ENCODE results near the gene NEXN. TPM values are rescaled to one million over a fixed set of nuclear protein-coding genes. Genes with fewer than 3 reads are reported as not detected.
"Not testable (repeated sequence)": the region's sequence is repeated elsewhere in the genome, so short reads cannot be mapped to it uniquely, and the experiment has no call there.

NEXN gene
- total RNA-seq, 2 donors from 2014 or later: 0.90 to 4.5 TPM

DNA sequence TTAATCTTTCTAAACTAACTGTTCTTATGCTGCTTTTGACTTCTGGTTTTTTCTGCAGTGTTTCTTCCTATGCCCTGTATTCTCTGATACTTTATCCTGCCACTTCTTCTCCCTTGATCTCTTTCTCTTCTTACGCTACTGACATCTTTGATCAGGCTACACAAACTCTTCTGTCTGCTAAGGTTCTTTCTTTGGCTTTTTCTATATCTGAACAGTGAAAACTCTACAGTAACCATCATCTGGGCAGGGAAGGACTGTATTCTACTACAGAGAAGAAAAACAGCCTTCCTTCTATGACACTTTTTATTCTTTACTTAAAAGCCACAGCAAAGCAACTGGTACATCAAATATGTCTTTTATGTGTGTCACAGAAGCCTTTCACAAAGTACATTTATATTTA, 7.4 kb upstream of the NEXN start:
- Mint-ChIP-seq H3K27me3 (no peaks in the 10 kb centered on the region), H3K27ac (no peak overlapping the region), H3K4me3 (no peak overlapping the region), H3K36me3 (ENCODE audit: low read depth) (peaks cover 8% of the 10 kb centered on the region), H3K4me1 (no peaks in the 10 kb centered on the region)
- H3K9me3 ChIP-seq (ENCODE audit: control insufficient read depth, low read length, poor library complexity, severe bottlenecking): no peaks in the 10 kb centered on the region
- ATAC-seq (no peak), DNase-seq (no peak)

DNA sequence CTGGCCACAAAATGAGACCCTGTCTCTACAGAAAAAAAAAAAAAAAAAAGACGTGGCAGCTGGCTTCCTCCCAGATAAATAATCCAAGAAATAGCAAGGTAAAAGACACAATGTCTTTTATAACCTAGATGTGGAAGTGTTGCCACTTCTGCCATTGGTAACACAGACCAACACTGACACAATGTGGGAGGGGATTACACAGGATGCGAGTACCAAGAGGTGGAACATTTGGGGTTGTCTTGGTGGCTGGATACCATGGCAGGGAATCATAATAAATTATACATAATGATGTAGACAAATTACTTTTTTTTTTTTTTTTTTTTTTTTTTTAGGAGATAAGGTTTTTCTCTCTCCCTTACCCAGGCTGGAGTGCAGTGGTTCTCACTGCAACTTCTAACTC, 6.0 kb upstream of the NEXN start:
- peaks cover 10% of the 10 kb centered on the region for H3K36me3 Mint-ChIP-seq (ENCODE audit: low read depth)
- no peak for ATAC-seq
- no peaks in the 10 kb centered on the region for H3K27me3 Mint-ChIP-seq

DNA sequence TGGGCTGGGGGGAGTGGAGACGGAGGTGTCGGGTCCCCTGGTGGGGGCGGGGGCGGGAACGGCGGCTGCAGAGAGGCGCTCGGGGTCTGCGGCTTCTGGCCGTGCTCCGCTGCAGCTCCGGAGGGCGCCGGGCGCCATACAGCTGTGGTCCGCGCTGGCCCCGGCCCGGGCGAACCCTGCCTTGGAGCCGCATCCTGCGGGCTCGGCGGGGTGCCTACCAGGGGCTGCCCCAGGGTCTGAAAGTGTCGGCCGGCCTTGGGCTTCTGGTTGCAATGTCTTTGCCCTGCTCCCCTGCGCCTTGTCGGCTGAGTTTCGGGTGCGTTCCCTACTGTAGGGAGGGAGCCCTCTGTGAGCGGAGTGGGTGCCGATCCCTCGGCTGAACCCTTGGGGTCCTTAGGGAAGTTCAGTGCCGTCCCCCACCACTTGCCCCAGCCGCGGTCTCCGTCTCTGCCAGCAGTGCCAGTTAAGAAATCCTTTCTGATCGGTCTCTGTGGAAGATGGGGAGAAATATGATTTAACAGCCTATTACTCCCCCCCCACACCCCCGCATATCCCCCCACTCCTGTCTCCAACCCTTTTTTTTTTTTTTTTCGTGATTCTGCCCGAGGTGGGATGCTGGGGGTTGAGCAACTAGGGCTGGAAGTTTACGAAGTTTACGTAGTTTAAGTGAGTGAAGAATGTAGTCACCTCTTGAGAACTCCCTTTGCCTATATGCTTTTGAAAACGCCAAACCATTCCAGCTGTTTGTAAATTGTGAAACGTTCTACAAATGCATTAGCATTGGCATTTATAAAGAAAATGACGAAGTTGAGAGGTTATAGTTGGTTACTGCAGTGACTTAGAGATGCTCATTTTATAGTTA, 588 bp downstream of the NEXN start:
- Mint-ChIP-seq H3K4me1 (peaks cover 4% of the 10 kb centered on the region), H3K4me3 (peak overlapping the region; percentile 80), H3K27ac (no peak overlapping the region), H3K27me3 (peaks cover 13% of the 10 kb centered on the region), H3K36me3 (ENCODE audit: low read depth) (peaks cover 9% of the 10 kb centered on the region)
- H3K9me3 ChIP-seq (ENCODE audit: control insufficient read depth, low read length, poor library complexity, severe bottlenecking): no peaks in the 10 kb centered on the region
- DNase-seq (peak in 1 of 3 donors; percentile 11), ATAC-seq (peak; percentile 46)

More for the DNA sequence above, 6.0 kb upstream of the NEXN start:
- no peak for DNase-seq
- no peaks in the 10 kb centered on the region for H3K9me3 ChIP-seq (ENCODE audit: control insufficient read depth, low read length, poor library complexity, severe bottlenecking)
- H3K4me1 Mint-ChIP-seq: no peaks in the 10 kb centered on the region
- no peak overlapping the region for H3K4me3 Mint-ChIP-seq
- H3K27ac Mint-ChIP-seq: no peak overlapping the region

DNA sequence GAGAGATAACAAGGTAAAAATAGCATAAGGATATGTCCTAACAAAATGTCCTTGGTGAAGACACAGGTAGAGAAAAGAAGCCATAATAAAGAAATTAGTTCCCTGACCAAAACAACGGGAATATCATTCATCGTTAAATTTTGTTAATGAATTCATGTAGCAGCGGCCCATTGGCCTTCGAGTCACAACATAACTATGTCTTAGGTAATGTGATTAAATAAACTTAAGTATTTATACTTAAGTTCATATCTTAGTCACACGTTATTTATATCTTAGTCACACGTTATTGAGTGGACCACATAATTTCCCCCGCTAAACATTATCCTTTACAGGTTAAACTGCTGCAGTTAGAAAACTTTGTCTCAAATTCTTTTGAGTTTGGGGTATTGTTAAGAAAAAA, 1.2 kb downstream of the NEXN start:
- DNase-seq (no peak), ATAC-seq (no peak)
- Mint-ChIP-seq H3K27me3 (peaks cover 13% of the 10 kb centered on the region), H3K4me3 (no peak overlapping the region), H3K4me1 (peaks cover 4% of the 10 kb centered on the region), H3K36me3 (ENCODE audit: low read depth) (peaks cover 8% of the 10 kb centered on the region), H3K27ac (no peak overlapping the region)
- no peaks in the 10 kb centered on the region for H3K9me3 ChIP-seq (ENCODE audit: control insufficient read depth, low read length, poor library complexity, severe bottlenecking)

DNA sequence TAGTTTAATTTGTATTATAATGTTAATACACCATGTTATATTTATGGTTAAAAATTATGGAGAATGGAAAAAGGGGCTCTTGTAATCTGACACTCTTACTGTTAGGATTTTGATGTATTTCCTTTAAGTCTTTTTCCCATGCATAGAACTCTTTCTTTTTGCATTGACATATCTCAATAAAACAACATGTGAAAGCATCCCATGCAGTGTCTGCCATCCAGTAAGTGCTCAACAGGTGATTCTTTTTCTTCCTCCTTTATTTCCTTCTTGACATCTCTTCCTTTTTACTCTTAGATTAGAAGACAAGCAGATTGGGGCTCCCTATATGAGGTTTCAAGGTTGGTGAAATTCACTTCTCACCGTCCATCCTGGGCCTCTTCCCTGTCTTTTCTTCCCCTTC, 2.8 kb downstream of the NEXN start:
- H3K27me3 Mint-ChIP-seq: peaks cover 13% of the 10 kb centered on the region
- no peak overlapping the region for H3K27ac Mint-ChIP-seq
- no peak for ATAC-seq
- DNase-seq: no peak
- H3K36me3 Mint-ChIP-seq (ENCODE audit: low read depth): peaks cover 5% of the 10 kb centered on the region
- H3K9me3 ChIP-seq (ENCODE audit: control insufficient read depth, low read length, poor library complexity, severe bottlenecking): no peaks in the 10 kb centered on the region
- H3K4me3 Mint-ChIP-seq: no peak overlapping the region
- H3K4me1 Mint-ChIP-seq: peaks cover 4% of the 10 kb centered on the region

DNA sequence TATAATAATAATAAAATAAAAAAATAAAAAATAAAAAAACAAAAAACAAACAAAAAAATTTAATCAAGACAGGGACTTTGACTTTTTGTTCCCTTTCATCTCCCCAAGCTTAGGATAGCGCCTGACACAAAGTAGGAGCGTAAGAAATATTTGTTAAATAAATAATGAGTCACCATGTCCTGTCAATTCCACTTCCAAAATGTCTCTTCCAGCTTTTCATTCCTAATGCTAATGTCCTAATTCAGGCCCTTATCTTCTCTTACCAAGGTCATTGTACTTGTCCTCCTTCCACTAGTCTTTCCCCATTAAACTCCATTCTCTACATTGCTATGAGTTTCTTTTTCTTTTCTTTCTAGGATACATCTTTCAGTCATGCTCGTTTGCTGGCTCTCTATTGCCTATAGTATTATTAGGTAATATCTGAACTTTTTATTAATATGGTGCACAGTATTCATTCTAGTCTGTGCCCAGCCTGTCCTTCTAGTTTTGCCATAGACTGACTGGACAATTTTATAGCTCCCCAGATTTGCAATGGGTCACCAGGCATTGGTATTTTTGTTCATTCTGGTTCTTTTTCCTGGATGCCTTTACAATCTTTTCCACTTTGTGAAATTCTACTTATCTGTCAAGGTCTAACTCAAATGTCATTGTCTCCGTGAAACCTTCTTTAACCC, 11.4 kb downstream of the NEXN start:
- ATAC-seq (no peak), DNase-seq (no peak)
- H3K9me3 ChIP-seq (ENCODE audit: control insufficient read depth, low read length, poor library complexity, severe bottlenecking): no peaks in the 10 kb centered on the region
- no peak overlapping the region for H3K27ac Mint-ChIP-seq
- peaks cover 2% of the 10 kb centered on the region for H3K36me3 Mint-ChIP-seq (ENCODE audit: low read depth)
- H3K4me3 Mint-ChIP-seq: no peak overlapping the region
- H3K27me3 Mint-ChIP-seq: no peaks in the 10 kb centered on the region
- H3K4me1 Mint-ChIP-seq: no peaks in the 10 kb centered on the region

DNA sequence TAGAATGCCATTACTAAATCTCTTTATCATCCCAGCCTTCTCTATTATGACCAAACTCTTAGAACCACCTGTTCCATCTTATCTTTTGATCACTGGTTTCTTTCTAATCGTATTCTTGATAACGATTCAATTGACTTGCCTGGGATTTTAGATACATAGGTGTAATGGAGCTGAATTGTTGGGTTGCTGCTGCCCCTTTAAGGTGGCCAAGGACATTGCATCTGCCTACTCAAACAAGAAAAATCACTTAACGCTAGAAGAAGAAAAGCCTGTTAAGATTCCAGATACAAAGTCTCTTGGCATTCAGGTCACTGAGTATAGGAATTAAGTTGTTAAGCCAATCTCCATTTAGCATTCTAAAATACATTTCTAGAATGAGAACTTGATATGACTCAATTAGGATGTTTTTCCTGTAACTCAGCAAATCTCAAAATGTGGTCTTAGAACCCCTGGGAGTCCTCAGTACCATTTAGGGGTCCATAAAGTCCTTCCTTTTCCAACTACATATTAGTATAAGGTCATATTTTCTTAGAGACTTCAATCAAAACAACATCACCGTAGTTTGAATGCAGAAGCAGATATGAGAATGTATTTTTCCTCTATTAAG, 12.4 kb downstream of the NEXN start:
- Mint-ChIP-seq H3K4me3 (no peak overlapping the region), H3K4me1 (no peaks in the 10 kb centered on the region), H3K27me3 (no peaks in the 10 kb centered on the region), H3K27ac (no peak overlapping the region), H3K36me3 (ENCODE audit: low read depth) (peaks cover 2% of the 10 kb centered on the region)
- no peak for ATAC-seq
- no peak for DNase-seq
- H3K9me3 ChIP-seq (ENCODE audit: control insufficient read depth, low read length, poor library complexity, severe bottlenecking): no peaks in the 10 kb centered on the region

DNA sequence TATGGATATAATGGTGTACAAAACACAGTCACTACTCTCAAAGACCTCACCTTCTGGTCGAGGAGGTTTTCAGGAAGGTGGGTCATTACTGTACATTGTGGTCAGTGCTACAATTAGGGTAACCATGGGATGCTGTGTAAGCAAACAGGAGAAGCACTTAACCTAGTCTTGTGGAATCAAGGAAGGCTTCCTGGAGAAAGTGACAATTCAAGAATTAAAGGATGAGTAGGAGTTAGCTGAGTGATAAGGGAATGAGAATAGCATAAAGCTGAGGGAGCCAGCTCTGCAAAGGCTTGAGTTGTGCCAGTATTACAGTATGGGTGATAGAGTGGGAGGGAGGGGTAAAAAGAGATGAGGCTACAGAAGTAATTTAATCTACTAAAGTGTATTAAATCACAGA, 17.2 kb downstream of the NEXN start:
- ATAC-seq (no peak), DNase-seq (no peak)
- H3K27me3 Mint-ChIP-seq: no peaks in the 10 kb centered on the region
- no peaks in the 10 kb centered on the region for H3K4me1 Mint-ChIP-seq
- no peak overlapping the region for H3K4me3 Mint-ChIP-seq
- no peak overlapping the region for H3K27ac Mint-ChIP-seq
- no peaks in the 10 kb centered on the region for H3K9me3 ChIP-seq (ENCODE audit: control insufficient read depth, low read length, poor library complexity, severe bottlenecking)
- no peaks in the 10 kb centered on the region for H3K36me3 Mint-ChIP-seq (ENCODE audit: low read depth)

DNA sequence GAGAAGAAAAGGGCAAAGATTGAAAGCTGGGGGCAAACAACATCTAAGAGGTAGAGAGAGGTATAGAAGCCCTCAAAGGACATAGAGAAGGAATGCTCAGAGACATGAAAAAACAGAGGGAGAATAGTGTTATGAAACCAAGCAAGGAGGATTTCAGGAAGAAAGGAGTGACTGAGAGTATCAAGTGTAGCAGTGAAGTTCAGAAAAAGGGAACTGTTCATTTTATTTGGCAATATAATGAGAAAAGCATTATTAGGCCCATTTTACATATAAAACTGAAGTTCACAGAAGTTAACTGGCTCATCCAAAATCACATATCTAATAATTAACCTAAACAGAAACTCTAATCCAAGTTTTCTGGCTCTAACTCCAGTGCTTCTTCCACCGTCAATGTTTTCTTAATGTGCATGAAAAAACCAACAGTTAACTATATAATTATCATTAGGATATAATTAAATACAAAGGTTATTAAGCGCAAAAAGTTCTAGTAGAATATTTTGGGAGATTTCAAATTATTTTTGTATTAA, 17.7 kb downstream of the NEXN start:
- Mint-ChIP-seq H3K4me1 (no peaks in the 10 kb centered on the region), H3K36me3 (ENCODE audit: low read depth) (no peaks in the 10 kb centered on the region), H3K27ac (no peak overlapping the region), H3K4me3 (no peak overlapping the region), H3K27me3 (no peaks in the 10 kb centered on the region)
- no peaks in the 10 kb centered on the region for H3K9me3 ChIP-seq (ENCODE audit: control insufficient read depth, low read length, poor library complexity, severe bottlenecking)
- ATAC-seq: no peak
- no peak for DNase-seq

DNA sequence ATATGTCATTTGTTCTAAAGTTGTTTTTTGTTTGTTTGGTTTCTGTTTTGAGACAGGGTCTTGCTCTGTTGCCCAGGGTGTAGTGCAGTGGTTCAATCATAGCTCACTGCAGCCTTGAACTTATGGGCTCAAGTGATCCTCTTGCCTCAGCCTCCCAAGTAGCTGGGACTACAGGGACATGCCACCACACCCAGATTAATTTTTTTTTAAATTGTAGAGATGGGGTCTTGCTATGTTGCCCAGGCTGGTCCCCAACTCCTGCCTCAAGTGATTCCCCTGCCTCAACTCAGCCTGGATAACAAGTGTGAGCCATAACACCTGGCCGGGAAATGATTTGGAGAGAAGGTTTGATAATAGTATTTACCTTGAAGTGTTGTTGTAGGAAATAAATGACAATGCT, 18.2 kb downstream of the NEXN start:
- Mint-ChIP-seq H3K36me3 (ENCODE audit: low read depth) (no peaks in the 10 kb centered on the region), H3K4me3 (no peak overlapping the region), H3K4me1 (no peaks in the 10 kb centered on the region), H3K27me3 (no peaks in the 10 kb centered on the region), H3K27ac (no peak overlapping the region)
- no peaks in the 10 kb centered on the region for H3K9me3 ChIP-seq (ENCODE audit: control insufficient read depth, low read length, poor library complexity, severe bottlenecking)
- ATAC-seq (no peak), DNase-seq (no peak)

DNA sequence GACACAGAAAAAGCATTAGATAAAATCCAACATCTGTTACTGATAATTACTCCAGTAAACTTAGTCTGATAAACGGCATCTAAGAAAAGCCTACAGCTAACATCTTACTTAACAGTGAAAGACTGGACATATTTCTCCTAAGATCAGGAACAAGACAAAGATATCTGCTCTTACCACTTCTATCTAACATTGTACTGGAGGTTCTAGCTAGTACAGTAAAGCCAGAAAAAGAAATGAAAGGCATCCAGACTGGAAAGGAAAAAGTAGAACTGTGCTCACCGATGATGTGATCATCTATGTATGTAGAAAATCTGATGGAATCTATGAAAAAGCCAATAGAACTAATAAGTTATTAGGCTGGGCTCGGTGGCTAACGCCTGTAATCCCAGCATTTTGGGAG, 21.7 kb downstream of the NEXN start:
- no peak for DNase-seq
- Mint-ChIP-seq H3K27ac (no peak overlapping the region), H3K4me1 (no peaks in the 10 kb centered on the region), H3K4me3 (no peak overlapping the region), H3K27me3 (no peaks in the 10 kb centered on the region), H3K36me3 (ENCODE audit: low read depth) (no peaks in the 10 kb centered on the region)
- no peak for ATAC-seq
- H3K9me3 ChIP-seq (ENCODE audit: control insufficient read depth, low read length, poor library complexity, severe bottlenecking): no peaks in the 10 kb centered on the region

DNA sequence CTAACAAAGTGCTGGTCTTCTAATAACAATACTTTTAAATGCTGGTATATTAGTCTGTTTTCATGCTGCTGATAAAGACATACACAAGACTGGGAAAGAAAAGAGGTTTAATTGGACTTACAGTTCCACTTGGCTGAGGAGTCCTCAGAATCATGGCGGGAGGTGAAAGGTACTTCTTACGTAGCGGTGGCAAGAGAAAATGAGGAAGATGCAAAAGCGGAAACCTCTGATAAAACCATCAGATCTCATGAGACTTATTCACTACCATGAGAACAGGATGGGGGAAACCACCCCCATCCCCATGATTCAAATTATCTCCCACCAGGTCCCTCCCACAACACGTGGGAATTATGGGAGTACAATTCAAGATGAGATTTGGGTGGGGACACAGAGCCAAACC, 30.5 kb downstream of the NEXN start:
- H3K27ac Mint-ChIP-seq; H3K9me3 ChIP-seq (ENCODE audit: control insufficient read depth, low read length, poor library complexity, severe bottlenecking); DNase-seq; H3K27me3 Mint-ChIP-seq; H3K36me3 Mint-ChIP-seq (ENCODE audit: low read depth); H3K4me3 Mint-ChIP-seq; ATAC-seq; H3K4me1 Mint-ChIP-seq: not testable (repeated sequence)

DNA sequence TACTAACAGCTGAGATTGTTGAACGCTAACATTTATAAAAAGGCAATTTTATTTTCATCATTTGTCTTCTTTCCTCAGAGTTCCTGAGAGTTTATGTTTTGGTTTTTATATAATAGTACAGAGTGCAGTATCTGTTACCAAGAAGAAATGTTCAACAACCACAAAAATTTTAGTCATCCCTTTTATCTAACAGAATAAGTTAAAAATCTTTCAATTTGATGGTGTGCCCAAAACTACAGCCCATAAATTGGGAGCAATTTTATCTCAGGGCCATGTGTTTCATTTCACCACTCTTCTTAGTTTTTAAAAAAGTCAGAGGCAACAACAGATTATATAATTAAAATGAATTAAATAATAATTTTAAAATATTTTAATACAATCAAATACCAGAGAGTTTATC, 37.1 kb downstream of the NEXN start:
- DNase-seq: no peak
- Mint-ChIP-seq H3K4me3 (no peak overlapping the region), H3K36me3 (ENCODE audit: low read depth) (peaks cover 3% of the 10 kb centered on the region), H3K4me1 (peaks cover 7% of the 10 kb centered on the region), H3K27ac (no peak overlapping the region), H3K27me3 (no peaks in the 10 kb centered on the region)
- no peaks in the 10 kb centered on the region for H3K9me3 ChIP-seq (ENCODE audit: control insufficient read depth, low read length, poor library complexity, severe bottlenecking)
- ATAC-seq: no peak

All from T-helper 17 cell (primary cell).